Parathyroid adenoma (tissue), 2 donors: ENCODE data around the gene EXOC4.

Experiments used
- H2AFZ ChIP-seq: fragments of 300-600 bp; sonication (generic); one replicate; pipeline ENCODE4 v1.7.0; 2017; ENCODE audit warnings: antibody characterized with exemption, mild to moderate bottlenecking
- H3K27ac ChIP-seq: fragments of 300-600 bp; sonication (generic); one replicate; pipeline ENCODE4 v1.7.0; 2017
- H3K27me3 ChIP-seq: fragments of 300-600 bp; sonication (generic); one replicate; pipeline ENCODE4 v1.7.0; 2017; ENCODE audit warnings: low read length; ENCODE audit not compliant: control insufficient read depth, insufficient read depth
- H3K36me3 ChIP-seq: fragments of 300-600 bp; sonication (generic); one replicate; pipeline ENCODE4 v1.7.0; 2017; ENCODE audit warnings: low read length; ENCODE audit not compliant: control insufficient read depth, insufficient read depth
- H3K4me1 ChIP-seq: fragments of 300-600 bp; sonication (generic); one replicate; pipeline ENCODE4 v1.7.0; 2017; ENCODE audit warnings: control low read depth
- H3K4me2 ChIP-seq: fragments of 300-600 bp; sonication (generic); one replicate; pipeline ENCODE4 v1.7.0; 2017; ENCODE audit warnings: low read length
- H3K4me3 ChIP-seq: fragments of 300-600 bp; sonication (generic); one replicate; pipeline ENCODE4 v1.7.0; 2017; ENCODE audit warnings: low read depth, low read length
- H3K79me2 ChIP-seq: fragments of 300-600 bp; sonication (generic); one replicate; pipeline ENCODE4 v1.7.0; 2017; ENCODE audit warnings: control low read depth
- H3K9ac ChIP-seq: fragments of 300-600 bp; sonication (generic); one replicate; pipeline ENCODE4 v1.7.0; 2017; ENCODE audit warnings: mild to moderate bottlenecking
- H3K9me3 ChIP-seq: fragments of 300-600 bp; sonication (generic); one replicate; pipeline ENCODE4 v1.7.0; 2017; ENCODE audit warnings: low read length; ENCODE audit not compliant: control insufficient read depth
- TF ChIP-seq, protein P1 (sequence below): fragments of 300-600 bp; sonication (generic); IDR thresholded peaks from one replicate; pipeline ENCODE4 v1.7.0; 2017; ENCODE audit warnings: antibody characterized with exemption, mild to moderate bottlenecking
- donor health status: primary hyperparathyroidism.

The EXOC4 gene

DNA sequence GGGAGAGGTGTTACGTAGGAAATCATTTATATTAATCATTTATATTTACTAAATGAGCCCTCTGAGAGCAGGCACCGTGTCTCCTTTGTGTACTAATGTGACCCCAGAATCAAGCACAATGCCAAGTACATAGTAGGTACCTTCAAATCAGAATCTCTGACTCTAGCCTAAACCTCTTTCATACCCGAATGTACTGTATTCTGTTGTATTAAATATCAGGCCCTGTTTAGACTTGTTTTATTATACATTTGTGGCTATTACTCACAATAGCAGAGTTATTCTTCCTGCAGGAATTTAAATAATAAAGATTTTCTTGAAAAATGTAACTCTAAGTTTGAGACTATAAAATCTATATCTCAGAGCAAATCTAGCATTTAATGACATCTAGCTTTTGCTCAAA is 297.3 kb downstream of the EXOC4 start:
- Histone ChIP-seq H3K27ac (no peak overlapping the region), H3K27me3 (no peaks in the 10 kb centered on the region), H2AFZ (no peak overlapping the region), H3K36me3 (no peaks in the 10 kb centered on the region), H3K79me2 (no peaks in the 10 kb centered on the region), H3K4me2 (no peak overlapping the region), H3K4me1 (no peaks in the 10 kb centered on the region), H3K9ac (no peak overlapping the region), H3K9me3 (no peaks in the 10 kb centered on the region), H3K4me3 (no peak overlapping the region)
- TF ChIP-seq, protein P1, sequence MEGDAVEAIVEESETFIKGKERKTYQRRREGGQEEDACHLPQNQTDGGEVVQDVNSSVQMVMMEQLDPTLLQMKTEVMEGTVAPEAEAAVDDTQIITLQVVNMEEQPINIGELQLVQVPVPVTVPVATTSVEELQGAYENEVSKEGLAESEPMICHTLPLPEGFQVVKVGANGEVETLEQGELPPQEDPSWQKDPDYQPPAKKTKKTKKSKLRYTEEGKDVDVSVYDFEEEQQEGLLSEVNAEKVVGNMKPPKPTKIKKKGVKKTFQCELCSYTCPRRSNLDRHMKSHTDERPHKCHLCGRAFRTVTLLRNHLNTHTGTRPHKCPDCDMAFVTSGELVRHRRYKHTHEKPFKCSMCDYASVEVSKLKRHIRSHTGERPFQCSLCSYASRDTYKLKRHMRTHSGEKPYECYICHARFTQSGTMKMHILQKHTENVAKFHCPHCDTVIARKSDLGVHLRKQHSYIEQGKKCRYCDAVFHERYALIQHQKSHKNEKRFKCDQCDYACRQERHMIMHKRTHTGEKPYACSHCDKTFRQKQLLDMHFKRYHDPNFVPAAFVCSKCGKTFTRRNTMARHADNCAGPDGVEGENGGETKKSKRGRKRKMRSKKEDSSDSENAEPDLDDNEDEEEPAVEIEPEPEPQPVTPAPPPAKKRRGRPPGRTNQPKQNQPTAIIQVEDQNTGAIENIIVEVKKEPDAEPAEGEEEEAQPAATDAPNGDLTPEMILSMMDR = no peak

DNA sequence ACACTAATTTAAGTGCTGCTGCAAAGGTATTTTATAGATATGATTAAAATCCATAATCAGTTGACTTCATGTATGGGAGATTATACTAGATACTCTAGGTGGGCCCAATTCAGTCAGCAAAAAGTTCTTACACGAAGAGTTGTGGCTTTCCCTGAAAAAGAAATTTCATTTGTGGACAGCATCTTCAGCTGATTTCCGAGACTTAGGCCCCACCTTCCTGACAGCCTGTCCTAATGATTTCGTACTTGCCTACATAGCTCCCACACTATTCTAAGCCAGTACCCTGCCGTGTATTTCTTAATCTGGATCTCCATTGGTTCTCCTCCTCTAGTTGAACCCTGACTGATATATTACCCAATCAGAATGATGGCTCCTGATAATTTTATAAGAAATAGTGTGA is 297.9 kb downstream of the EXOC4 start:
- Histone ChIP-seq H2AFZ (no peak overlapping the region), H3K27ac (no peak overlapping the region), H3K4me3 (no peak overlapping the region), H3K4me2 (no peak overlapping the region), H3K9me3 (no peaks in the 10 kb centered on the region), H3K36me3 (no peaks in the 10 kb centered on the region), H3K4me1 (no peaks in the 10 kb centered on the region), H3K27me3 (no peaks in the 10 kb centered on the region), H3K9ac (no peak overlapping the region), H3K79me2 (no peaks in the 10 kb centered on the region)
- TF ChIP-seq, protein P1 = no peak

DNA sequence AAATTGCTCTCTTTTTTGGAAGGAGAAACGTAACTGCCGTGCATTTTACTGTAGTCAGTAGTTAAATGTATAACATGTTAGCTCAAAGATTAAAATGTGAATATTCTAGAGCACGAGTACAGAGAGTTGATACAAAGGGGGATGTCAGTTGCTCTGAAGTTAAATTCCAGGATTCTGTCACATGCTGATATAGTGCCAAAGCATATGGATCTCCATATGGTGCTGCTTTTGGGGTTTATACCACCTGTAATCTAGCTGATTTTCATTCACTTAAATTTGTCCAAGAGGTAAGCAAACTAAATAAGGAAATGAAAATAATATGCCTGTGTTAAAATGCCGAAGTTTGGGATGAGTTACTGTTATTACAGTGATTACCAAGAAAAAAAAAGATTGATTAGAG is 298.6 kb downstream of the EXOC4 start:
- no peaks in the 10 kb centered on the region for H3K9me3 ChIP-seq
- TF ChIP-seq, protein P1 = no peak

DNA sequence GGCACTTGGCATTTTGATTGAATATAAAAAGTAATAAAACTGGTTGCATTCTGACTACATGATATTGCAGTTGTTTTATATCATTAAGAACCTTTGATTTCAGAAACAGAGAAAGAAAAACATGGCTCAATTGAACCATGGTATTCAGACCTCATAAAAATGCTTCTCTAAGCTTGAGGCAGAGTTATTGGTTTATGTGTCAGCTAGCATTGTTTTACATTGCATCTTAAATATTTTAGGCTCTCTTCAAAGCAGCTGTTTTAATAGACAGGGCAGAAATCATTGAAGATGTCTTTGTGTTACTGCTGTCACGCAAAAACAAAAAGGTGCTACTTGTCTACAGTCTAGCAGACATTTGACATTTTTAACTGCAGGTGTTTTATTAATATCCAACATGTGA is 299.2 kb downstream of the EXOC4 start:
- TF ChIP-seq, protein P1 = no peak
- no peaks in the 10 kb centered on the region for H3K9me3 ChIP-seq
- H3K4me1 ChIP-seq = no peaks in the 10 kb centered on the region
- H3K79me2 ChIP-seq = no peaks in the 10 kb centered on the region
- H3K4me2 ChIP-seq = no peak overlapping the region
- H2AFZ ChIP-seq = no peak overlapping the region
- no peak overlapping the region for H3K27ac ChIP-seq
- H3K9ac ChIP-seq = no peak overlapping the region
- H3K36me3 ChIP-seq = no peaks in the 10 kb centered on the region
- no peak overlapping the region for H3K4me3 ChIP-seq
- H3K27me3 ChIP-seq = no peaks in the 10 kb centered on the region

More for the DNA sequence above, 298.6 kb downstream of the EXOC4 start:
- no peak overlapping the region for H3K4me3 ChIP-seq
- no peak overlapping the region for H2AFZ ChIP-seq
- no peaks in the 10 kb centered on the region for H3K4me1 ChIP-seq
- H3K79me2 ChIP-seq = no peaks in the 10 kb centered on the region
- H3K27ac ChIP-seq = no peak overlapping the region
- H3K36me3 ChIP-seq = no peaks in the 10 kb centered on the region
- no peak overlapping the region for H3K4me2 ChIP-seq
- H3K9ac ChIP-seq = no peak overlapping the region
- H3K27me3 ChIP-seq = no peaks in the 10 kb centered on the region

DNA sequence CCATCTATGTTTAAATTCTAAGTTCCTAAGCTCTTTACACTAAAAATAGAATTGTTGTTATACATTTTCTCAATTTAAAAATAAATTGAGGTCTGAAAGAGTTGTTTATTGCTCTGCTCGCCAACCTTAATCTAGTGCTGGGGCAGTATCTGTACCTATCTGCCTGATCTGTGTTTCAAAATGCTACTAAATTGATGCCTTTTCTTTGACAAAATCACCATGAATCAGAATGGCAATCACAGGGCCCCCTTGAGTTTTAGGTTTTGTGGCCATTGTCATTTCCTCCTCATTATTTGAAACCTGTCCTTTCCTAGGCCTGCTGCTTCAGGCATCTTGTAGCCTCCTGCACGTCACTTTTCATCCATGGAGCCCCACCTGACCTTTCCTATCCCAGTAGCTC is 301.5 kb downstream of the EXOC4 start:
- Histone ChIP-seq H3K79me2 (no peaks in the 10 kb centered on the region), H3K4me1 (no peaks in the 10 kb centered on the region), H3K27ac (no peak overlapping the region)

More for the DNA sequence above, 301.5 kb downstream of the EXOC4 start:
- Histone ChIP-seq H3K9ac (no peak overlapping the region), H3K36me3 (no peaks in the 10 kb centered on the region), H3K9me3 (no peaks in the 10 kb centered on the region), H3K4me2 (no peak overlapping the region), H3K4me3 (no peak overlapping the region), H2AFZ (no peak overlapping the region), H3K27me3 (no peaks in the 10 kb centered on the region)
- TF ChIP-seq, protein P1 = no peak
